Left cardiac atrium (tissue), 4 donors: ENCODE data around the gene TRIM25. TPM values are rescaled to one million over a fixed set of nuclear protein-coding genes. Genes with fewer than 3 reads are reported as not detected.

Experiments
- ATAC-seq, 2 donors: fragments of 200-7000 bp; cut with Tn5 transposase; one replicate each; pipeline ENCODE4 v1.9.1; 2020; ENCODE audit warnings: mild to moderate bottlenecking in 2 of 2, moderate library complexity in 2 of 2
- DNase-seq: peaks from one replicate; pipeline ENCODE4 v3.0.0-alpha.2; 2020
- intact Hi-C, 2 donors: fragments of 100-400 bp; cut with DNase I; formaldehyde crosslinking; loops; one replicate each; pipeline versions ENCODE4 v1.14.1 to v1.15.1; 2022 to 2023
- total RNA-seq, 2 donors: library from RNA; stranded (reverse); fragmentation: NEBNext Ultra II Directional; extraction: Animal tissue kit (Norgen Biotek cat#: 25700); gene quantifications; one replicate each; pipeline ENCODE4 v1.2.1, GENCODE V29; 2021
- donor health status: DM: no; HTN: yes; CAD: no.
- donor health status: DM: no; HTN: yes; CAD: no; lungs with severe emphysema.
- donor health status: DM: yes; HTN: yes; CAD: no.
- donor health status: Dilated cardiomyopathy.

The TRIM25 gene
- total RNA-seq, 2 donors from 2014 or later, result 30.0 to 30.3 TPM

- ATAC-seq (peak in 1 of 2 donors; percentile 28), DNase-seq (no peak)
- intact Hi-C loops, result no loop called here
These were observed 11.5 kb downstream of the TRIM25 start for GRCh38 chr17:56902348-56902747.

- DNase-seq, result no peak
- intact Hi-C loops, result no loop called here
- no peak for ATAC-seq
These were observed 14.4 kb downstream of the TRIM25 start for GRCh38 chr17:56899403-56899802.

- intact Hi-C loops, result no loop called here
These were observed 15.0 kb downstream of the TRIM25 start for GRCh38 chr17:56898874-56899273.

GRCh38 chr17:56897646-56898424 lies 16.0 kb downstream of the TRIM25 start:
- ATAC-seq (no peak), DNase-seq (no peak)
- intact Hi-C loops, result no loop called here

More at GRCh38 chr17:56898874-56899273, 15.0 kb downstream of the TRIM25 start:
- ATAC-seq, result no peak
- DNase-seq, result peak; percentile 38

- ATAC-seq, result no peak
- intact Hi-C loops, result no loop called here
- no peak for DNase-seq
These were observed 16.9 kb downstream of the TRIM25 start for GRCh38 chr17:56896968-56897359.

- intact Hi-C loops, result no loop called here
- ATAC-seq (no peak), DNase-seq (no peak)
These were observed 17.5 kb downstream of the TRIM25 start for GRCh38 chr17:56896217-56896967.

GRCh38 chr17:56894859-56895455 lies 18.9 kb downstream of the TRIM25 start:
- DNase-seq (no peak), ATAC-seq (no peak)
- intact Hi-C loops, result loop anchor here in 1 of 2 donors (5.0 kb wide), 1 partner anchor 42 kb away; no protein-coding TSS in a partner anchor

- DNase-seq (no peak), ATAC-seq (no peak)
- intact Hi-C loops, result loop anchor here in 1 of 2 donors (5.0 kb wide), 1 partner anchor 44 kb away; no protein-coding TSS in a partner anchor
These were observed 20.3 kb downstream of the TRIM25 start for GRCh38 chr17:56893503-56893902.

- intact Hi-C loops, result loop anchor here in 1 of 2 donors (5.0 kb wide), 1 partner anchor 45 kb away; no protein-coding TSS in a partner anchor
- DNase-seq (no peak), ATAC-seq (no peak)
These were observed 21.5 kb downstream of the TRIM25 start for GRCh38 chr17:56892333-56892732.

- intact Hi-C loops, result loop anchor here in 1 of 2 donors (5.0 kb wide), 1 partner anchor 46 kb away; no protein-coding TSS in a partner anchor
- peak; percentile 41 for DNase-seq
These were observed 22.1 kb downstream of the TRIM25 start for GRCh38 chr17:56891751-56892150.

GRCh38 chr17:56890906-56891674 lies 22.8 kb downstream of the TRIM25 start:
- DNase-seq (no peak), ATAC-seq (no peak)
- intact Hi-C loops, result loop anchor here in 1 of 2 donors (5.0 kb wide), 1 partner anchor 46 kb away; no protein-coding TSS in a partner anchor

More at GRCh38 chr17:56891751-56892150, 22.1 kb downstream of the TRIM25 start:
- peak in 1 of 2 donors; percentile 33 for ATAC-seq

GRCh38 chr17:56890390-56890789 lies 23.5 kb downstream of the TRIM25 start:
- no peak for DNase-seq
- intact Hi-C loops, result loop anchor here in 1 of 2 donors (5.0 kb wide), 1 partner anchor 47 kb away; no protein-coding TSS in a partner anchor
- no peak for ATAC-seq

GRCh38 chr17:56887552-56888467 lies 26.0 kb downstream of the TRIM25 start:
- no peak for ATAC-seq
- no peak for DNase-seq
- intact Hi-C loops, result no loop called here

GRCh38 chr17:56887105-56887504 lies 26.7 kb downstream of the TRIM25 start:
- DNase-seq, result no peak
- no peak for ATAC-seq
- intact Hi-C loops, result no loop called here

GRCh38 chr17:56886288-56886731 lies 27.5 kb downstream of the TRIM25 start:
- no peak for ATAC-seq
- intact Hi-C loops, result no loop called here
- no peak for DNase-seq

- intact Hi-C loops, result no loop called here
These were observed 28.6 kb downstream of the TRIM25 start for GRCh38 chr17:56885312-56885657.

GRCh38 chr17:56884483-56885311 lies 29.2 kb downstream of the TRIM25 start:
- DNase-seq (no peak), ATAC-seq (no peak)
- intact Hi-C loops, result no loop called here

More at GRCh38 chr17:56885312-56885657, 28.6 kb downstream of the TRIM25 start:
- ATAC-seq, result no peak
- no peak for DNase-seq
